ENCODE results near the gene NAA10. TPM values are rescaled to one million over a fixed set of nuclear protein-coding genes. Genes with fewer than 3 reads are reported as not detected.

Gene NAA10
- total RNA-seq, 1 experiment from 2014 or later: 136 TPM

DNA sequence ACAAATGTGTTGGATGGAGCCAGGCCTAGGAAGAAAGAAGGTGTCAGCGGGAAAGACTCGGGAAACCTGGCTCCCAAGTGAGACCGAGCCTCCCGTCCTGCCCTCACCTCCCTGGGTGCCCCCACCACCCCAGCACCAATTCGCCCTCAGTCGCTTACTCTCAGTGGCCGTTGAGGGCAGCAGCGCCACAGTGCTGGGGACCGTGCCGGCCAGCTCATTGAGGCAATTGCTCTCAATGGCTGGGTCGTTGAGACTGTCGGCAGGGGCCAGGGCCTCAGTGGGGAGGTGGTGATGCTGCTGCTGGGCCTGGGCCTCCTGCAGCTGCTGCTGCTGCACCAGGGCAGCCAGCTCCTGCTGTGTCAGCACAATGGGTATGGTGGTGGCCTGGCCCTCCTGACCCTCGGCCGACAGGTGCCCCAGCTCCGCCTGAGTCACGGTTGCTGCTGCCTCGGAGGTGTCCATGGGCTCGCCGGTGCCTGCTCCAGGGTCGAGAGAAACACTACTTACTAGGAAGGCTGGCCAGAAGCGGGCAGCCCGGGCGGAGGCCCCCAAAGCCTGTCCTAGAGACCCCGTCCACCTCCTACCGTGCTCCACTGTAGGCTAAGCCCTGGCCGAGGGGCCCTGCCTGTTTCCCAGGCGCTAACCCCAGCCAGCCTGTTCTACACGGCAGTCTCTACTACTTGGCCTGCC lies 17.0 kb upstream of the NAA10 start:
- in situ Hi-C loops (cut with HindIII; ENCODE audit: low sequenced_read_pairs): no loop called here
- DNase-seq (ENCODE audit: low spot score): no peak

DNA sequence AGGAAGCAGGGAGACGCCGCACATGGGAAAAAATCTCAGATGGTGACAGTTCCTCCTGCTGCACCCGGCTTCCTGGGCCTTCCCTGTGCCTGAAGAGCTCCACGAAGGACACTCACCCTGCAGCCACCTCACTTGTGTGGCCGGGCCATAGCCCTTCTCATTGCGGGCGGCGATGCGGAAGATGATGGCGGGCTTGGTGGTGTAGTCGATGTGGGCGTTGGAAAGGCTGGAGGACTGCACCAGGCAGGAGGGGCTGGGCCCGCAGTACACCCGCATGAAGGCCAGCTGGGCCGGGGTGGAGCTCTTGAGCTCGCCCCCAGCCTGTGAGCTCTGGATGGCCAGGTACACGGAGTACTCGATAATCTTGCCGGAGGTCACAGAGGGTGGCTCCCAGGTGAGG lies 15.3 kb upstream of the NAA10 start:
- in situ Hi-C loops (cut with HindIII; ENCODE audit: low sequenced_read_pairs): no loop called here

DNA sequence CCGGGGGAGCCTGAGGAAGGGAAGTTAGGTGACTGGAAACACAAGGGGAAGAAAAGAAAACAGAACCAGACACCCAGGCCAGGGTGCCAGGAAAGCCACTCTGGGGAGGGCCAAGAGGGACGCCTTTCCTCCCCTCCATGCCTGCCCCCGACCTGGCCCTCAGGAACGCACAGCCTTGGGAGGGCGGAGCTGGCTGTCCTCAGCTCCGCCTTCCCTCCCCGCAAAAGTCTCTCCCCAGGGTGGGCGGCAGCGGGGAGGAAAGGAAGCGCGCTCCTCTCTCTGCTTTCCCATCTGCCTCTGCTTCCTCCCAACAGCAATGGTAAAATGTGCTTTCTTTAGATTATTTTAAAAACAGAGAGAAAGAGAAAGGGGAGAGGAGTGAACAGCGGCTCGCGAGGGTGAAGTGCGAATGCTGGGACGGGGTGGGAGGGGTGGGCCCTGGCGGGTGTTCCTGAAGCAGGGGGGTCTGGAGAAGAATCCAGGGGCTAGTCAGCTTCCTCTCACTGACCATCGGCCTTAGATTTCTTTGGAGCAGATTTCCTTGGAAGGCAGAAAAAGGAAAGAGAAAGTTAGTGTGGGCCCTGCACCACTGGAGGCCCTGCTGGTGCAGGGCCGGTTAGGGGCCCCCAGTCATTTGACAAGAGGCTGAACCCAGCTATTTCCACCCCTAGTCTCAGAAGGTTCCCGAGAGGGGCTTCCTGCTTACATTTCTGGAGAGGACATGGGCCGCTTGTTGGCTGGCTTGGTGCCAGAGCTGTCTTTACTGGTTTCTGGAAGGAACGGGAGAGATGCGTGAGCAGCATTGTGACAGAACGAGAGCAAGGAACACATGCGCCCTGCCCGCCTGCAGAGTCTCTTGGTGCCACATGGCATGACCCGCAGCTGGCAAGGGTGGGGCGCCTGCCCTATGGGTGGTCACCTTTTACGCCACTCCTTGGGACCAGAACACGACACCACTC lies 14.3 kb upstream of the NAA10 start:
- in situ Hi-C loops (cut with HindIII; ENCODE audit: low sequenced_read_pairs): no loop called here
- no peak for DNase-seq (ENCODE audit: low spot score)

More for the DNA sequence above, 15.3 kb upstream of the NAA10 start:
- DNase-seq (ENCODE audit: low spot score): no peak

DNA sequence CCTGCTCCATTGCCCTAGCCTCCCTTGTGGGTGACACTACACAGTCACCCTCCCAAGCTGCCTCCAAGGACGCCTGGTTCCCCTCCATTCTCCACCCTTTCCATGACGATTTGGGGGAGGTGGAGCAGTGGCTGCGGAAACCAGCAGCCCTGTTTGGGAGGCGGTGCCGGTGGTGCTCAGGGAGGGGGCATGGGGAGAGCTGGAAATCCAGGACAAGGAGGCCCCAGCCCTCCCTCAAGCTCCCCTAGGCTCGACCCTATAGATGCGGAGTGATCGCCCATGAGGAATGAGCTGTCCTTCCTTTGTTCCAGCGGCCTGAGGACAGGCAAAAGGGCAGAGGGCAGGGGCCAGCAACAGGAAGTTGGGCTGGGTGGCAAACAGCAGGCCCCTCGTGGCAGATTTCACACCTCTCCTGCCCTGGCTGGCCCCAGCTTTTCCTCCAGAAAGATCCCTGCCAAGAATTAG lies 13.2 kb upstream of the NAA10 start:
- in situ Hi-C loops (cut with HindIII; ENCODE audit: low sequenced_read_pairs): no loop called here
- no peak for DNase-seq (ENCODE audit: low spot score)

DNA sequence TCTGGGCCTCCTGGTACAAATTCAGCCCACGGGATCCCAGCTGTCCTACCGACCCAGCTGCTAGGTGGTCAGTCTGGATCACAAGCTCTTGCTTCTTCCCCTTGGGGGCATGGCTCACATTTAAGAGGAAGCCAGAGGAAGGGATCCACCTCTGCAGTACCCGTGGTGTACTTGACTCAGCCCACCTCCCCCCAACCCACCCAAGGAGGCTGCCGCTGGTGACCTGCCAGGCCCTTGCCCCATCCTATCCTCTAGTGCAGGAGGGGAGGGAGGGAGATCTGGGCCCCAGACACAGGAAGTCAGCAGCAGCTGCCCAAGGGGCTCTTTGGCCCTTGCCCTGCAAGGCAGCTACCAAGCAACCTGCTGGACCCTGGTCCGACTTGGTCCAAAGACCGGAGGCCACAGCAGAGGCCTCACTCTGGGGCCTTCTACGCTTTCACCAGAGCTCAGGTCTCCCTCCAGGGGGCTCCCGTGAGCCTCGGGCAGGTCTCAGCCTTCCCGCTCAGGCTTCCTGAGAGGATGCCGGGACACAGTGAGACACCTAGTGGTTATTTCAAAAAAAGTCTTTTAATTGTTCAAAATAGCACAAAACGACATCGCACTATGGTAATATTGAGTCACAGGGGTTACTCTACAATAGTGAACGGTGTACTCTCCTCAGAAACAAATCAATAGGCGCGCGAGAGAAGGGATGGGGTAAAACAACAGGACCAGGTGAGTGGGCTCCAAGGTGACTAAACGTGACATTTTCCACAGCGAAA lies 12.4 kb upstream of the NAA10 start:
- DNase-seq (ENCODE audit: low spot score): peak; percentile 67
- in situ Hi-C loops (cut with HindIII; ENCODE audit: low sequenced_read_pairs): no loop called here

DNA sequence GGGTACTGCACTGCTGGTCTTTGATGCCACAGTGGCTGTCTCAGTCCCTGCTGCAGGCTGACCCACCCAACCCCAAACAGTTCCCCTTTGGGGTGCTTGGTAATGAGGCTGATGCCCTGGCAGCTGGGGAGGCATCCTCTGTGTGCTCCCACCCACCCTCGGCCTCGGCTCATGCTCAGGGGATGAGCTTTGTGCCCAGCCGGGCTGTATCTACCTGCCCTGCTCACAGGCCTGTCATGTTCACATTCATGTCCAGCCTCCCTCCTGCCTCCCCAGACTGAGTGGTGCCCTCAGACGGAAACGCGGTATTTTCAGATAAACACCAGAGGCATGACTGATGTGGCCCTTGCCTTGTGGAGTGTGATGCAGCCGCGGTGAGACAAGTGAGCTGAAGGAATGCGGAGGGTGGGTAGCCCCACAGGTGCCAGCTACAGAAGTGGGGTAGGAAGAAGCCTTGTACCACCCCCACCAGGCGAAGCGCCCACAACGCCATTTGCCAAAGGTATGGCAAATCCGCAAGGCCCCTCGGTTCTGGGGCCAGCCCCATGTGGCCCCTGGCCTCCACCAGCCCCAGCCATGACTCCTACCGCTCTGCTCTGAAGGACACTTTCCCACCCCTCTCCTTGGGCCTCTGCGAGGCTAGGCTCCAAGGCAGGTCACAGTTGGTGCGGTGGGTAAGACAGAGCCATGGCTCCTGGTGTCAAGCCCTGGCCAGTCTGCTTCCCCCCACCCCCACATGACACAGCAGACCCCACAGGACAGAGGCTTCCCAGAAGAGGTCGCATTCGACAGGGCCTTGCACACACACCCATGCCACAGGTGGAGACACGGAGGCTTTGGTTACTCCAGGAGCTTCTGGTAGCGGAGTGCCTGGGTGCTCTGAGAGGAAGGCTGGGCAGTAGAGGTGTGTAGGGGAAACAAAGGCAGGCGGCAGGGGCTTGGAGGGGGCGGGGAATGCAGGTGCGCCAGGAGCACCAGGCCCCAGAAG lies 11.4 kb upstream of the NAA10 start:
- in situ Hi-C loops (cut with HindIII; ENCODE audit: low sequenced_read_pairs): no loop called here
- DNase-seq (ENCODE audit: low spot score): no peak

DNA sequence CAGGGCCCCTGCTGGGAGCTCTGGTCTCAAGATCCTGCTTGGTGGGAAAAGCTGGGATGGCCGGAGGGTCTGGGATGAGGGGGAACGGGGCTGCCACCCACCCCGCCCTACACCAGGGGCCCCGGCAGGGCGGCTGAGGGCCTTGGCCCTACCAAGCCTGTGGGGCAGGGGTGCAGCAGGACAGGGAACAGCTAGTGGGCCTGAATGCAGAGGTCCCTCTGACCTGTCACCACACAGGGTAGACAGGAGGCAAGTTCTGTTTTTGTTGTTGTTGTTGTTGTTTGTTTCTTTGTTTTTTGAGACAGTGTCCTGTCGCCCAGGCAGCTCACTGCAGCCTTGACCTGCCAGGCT lies 9.9 kb upstream of the NAA10 start:
- DNase-seq (ENCODE audit: low spot score): no peak
- in situ Hi-C loops (cut with HindIII; ENCODE audit: low sequenced_read_pairs): no loop called here

DNA sequence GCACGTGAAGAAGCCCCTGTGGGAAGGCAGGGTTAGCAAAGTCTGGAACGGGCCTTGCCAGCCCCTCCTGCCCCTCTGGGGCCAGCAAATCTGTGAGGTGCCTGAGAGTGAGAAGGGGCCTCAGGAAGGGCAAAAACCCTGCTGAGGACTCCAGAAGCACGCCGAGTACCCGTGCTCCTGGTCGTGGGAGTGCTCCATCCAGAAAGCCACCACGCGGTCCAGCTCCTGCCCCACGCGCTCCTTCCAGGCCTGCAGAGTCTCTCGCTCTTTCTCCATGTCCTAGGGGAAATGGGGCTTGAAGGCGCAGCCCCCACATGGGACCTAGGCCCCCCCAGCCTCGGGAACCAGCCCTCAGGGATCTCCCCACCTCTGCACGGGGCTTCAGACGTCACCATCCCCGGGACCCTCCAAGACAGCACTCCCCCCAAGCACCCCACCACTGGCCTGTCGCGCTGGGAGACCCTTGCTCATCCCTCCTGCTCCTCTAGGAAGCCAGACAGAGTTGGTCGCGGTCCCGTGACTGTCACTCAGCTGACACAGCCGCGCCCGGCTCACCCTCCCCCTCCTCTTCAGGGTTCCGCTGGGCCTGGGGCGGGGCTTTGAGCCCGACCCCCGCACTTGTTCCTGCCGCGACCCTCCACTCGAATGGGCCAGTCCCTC lies 9.4 kb upstream of the NAA10 start, which contains the start of gene RENBP:
Gene RENBP, minus strand, starts transcription at position 504 of the 660 bp plus-strand sequence. Its CDS starts 33 bp downstream, at position 471.
- DNase-seq (ENCODE audit: low spot score): no peak
- in situ Hi-C loops (cut with HindIII; ENCODE audit: low sequenced_read_pairs): no loop called here

DNA sequence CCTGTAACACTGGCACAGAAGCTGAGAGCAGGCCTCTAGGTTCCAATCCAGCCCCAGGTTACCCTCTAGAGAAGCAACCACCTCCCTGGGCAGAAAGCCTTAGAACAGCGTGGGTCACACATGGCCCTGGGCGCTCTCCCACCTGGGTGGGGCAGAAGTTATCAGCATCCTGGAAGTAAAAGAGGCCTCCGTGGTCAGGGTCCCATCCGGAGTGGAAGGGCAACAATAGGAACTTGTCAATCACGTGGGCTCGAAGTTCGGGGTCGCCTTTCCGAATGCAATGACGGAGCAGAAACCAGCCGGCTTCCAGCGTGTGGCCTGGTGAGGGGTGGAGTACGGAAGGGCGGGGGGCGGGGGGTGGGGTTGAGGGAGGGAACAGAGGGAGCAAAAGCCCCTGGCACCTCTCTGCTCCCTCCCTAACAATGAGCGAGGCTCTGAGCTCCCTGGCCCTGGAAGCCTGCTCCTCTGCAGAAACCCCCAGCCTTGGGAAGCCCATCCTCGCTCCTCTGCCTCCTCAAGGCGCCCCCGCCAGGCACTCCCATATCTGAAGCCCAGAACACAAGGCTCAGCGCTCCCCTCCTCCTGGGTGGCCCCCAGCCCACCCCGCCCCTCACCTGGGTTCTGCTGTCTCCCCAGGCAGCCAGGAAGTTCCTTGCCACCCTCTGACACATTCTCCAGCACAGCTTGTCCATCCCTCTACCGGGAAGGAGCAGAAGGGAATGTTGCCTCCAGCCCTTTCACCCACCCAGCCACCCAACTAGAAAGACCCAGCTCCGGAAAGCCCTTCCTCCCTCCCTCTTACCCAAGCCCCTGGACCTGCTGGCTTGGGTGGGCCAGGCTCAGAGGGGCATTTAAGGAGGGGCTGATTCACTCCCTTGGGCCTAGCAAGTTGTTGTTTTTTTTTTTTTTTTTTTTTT lies 6.8 kb upstream of the NAA10 start:
- DNase-seq (ENCODE audit: low spot score): no peak
- in situ Hi-C loops (cut with HindIII; ENCODE audit: low sequenced_read_pairs): no loop called here

DNA sequence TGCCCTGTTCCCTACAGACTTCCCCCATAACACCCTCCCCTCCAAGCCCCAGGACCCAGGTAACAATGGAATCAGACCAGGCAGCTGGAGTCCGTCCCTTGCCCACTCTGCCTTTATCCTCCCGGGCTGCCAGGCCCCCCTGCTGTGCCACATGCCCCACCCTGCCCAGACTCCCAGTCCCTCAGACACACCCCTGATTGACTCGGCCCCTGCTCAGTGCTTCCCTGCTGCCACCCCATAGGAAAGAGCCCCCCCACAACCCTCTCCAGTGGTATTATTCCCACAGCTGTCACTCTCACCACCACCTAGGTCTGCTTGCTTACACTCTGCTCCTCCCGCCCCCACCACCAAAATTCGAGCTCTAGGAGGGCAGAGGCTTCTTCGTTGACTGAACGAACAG lies 4.7 kb upstream of the NAA10 start:
- in situ Hi-C loops (cut with HindIII; ENCODE audit: low sequenced_read_pairs): no loop called here
- DNase-seq (ENCODE audit: low spot score): no peak

DNA sequence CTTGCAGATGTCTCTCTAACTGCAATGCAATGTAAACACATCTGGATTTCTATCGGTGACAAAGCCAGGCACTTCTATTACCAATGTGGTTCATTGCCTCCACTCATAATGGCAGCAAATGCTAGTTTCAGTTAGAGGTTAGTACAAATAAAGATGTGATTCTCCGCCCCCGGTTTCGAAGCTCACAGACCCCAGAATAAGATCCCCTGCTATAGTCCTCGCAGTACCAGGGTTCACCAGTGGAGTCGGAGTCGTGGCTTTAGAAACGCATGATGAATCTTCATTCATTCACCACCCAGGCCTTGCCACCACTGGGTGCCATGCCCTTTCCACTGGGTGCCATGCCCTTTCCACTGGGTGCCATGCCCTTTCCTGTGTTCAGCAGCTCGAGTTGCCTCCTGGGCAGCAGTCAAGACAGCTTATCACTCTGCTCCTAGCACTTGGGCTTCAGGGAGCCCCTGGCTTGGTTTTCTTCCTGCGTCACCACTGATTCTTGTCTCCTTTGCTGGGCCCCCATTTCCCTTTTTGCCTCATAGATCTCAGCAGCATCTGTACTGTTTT lies 3.5 kb upstream of the NAA10 start:
- DNase-seq (ENCODE audit: low spot score): no peak
- in situ Hi-C loops (cut with HindIII; ENCODE audit: low sequenced_read_pairs): no loop called here

DNA sequence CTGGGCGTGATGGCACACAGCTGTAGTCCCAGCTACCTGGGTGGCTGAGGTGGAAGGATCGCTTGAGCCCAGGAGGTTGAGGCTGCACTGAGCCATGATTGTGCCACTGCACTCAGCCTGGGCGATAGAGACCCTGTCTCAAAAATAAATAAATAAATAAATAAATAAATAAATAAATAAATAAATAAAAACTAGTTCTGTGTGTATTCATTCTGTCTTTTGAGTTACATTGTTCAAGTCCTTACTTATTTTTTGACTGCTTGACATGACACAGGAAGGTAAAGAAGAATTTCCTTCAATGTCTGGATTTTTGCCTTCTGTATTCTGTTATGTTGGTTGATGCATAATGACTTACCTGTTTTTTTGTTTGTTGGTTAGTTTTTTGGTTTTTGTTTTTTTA lies 2.2 kb upstream of the NAA10 start:
- no peak for DNase-seq (ENCODE audit: low spot score)
- in situ Hi-C loops (cut with HindIII; ENCODE audit: low sequenced_read_pairs): no loop called here

DNA sequence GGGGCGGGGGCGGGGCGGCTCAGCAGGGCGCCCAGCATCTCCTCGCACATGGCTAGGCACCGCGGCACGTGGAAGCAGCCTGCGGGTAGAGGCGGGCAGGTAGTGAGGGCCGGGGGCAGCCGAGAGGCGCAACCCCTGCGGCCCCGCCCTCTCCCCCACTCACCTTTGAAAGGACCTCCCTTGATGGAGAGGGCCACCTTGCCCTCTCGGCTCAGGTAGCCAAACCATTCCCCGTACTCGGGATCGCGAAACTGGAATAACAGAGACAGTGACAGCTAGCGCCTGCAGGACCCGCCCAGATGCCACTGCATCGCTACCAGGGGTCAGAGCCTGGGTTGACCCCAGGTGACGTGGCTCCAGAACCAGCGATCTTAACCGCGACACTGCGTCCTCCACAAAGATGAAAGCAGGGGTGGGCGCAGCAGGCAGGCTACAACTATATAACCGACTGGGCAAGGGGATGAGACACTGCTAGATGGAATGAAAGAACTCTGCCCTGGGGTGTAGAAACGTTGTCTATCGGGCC lies 552 bp upstream of the NAA10 start:
- DNase-seq (ENCODE audit: low spot score): no peak
- in situ Hi-C loops (cut with HindIII; ENCODE audit: low sequenced_read_pairs): no loop called here

DNA sequence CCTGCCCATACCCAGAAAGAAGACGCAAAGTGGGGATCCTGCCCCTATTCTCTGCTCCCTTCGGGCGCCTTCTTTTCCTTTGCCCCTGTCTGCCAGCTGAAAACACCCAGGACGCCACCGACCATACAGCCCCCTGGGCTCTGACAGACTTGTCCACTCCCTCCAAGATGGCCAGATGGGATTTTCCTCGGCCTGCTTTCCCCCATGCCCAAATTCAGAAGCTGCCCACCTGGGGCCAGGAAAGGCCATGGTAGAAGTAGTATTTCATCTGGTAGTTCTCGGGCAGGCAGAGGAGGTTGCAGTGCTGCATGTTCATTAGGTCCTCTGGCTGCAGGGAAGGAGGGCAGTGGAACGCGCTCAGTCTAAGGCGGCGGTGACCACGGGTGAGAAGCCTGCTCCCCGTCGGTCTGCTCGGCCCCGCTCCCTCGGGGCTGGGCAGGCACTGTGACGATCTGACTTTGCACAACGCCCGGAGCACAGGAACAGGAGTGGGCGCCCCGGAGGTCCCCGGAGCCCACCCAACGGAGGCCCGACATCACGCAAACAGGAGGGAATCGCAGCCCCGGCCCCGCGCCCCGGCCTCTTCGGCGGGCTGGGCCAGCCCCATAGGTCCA lies 582 bp downstream of the NAA10 start:
- DNase-seq (ENCODE audit: low spot score): no peak
- in situ Hi-C loops (cut with HindIII; ENCODE audit: low sequenced_read_pairs): no loop called here

DNA sequence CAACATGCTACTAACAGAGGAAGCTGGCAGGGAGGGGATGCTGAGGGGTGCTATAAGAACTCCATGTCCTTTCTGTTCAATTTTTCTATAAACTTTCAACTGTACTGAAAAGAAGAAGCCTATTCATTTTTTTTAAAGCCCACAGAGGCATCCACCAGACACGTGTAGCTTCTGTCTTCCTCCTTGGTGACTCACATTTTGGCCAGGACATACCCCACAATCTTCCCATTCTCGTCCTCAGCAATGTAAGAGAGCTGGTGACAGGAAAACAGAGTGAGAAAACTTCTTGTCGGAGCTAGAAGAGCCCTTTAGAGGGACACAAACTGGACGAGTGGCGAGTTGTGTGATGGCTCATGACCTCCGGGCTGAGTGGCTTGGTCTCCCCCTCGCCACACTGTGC lies 1.1 kb downstream of the NAA10 start:
- in situ Hi-C loops (cut with HindIII; ENCODE audit: low sequenced_read_pairs): no loop called here
- no peak for DNase-seq (ENCODE audit: low spot score)

DNA sequence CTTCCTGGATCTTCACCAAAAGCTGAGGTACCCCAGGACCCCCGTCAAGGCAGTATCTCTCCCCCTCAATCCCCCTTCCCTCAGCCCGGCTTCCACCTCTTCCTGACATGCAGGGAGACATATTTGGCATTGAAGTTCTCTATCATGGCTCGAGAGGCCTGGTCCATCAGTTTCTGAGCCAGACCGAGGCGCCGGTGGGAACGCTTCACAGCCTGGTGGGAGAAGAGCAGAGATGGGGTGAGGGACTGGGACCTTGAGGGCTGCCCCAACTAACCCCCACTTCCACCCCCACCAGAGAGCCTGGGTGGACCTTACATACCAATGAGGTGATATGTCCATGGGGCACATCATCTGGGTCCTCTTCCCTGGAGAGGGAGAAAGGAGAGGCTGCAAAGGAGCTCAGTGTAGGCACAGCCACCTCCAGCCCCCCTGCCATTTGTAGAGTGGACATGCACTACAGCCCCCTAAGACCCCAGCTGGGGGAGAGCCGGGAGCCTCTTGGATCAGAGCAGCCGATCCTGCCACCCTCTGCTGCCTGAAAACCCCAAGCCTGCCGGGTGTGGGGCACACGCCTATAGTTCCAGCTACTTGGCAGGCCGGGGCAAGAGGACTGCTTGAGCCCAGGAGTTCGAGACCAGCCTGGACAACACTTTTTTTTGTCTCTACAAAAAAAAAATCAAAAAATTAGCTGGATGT lies 2.5 kb downstream of the NAA10 start:
- DNase-seq (ENCODE audit: low spot score): no peak
- in situ Hi-C loops (cut with HindIII; ENCODE audit: low sequenced_read_pairs): no loop called here

Data from G401 (cell line).